K562 (cell line): Measurements from ENCODE around the gene SCN1B. TPM values are rescaled to one million over a fixed set of nuclear protein-coding genes. Genes with fewer than 3 reads are reported as not detected.

Source experiments
- ATAC-seq: fragments of 200-7000 bp; cut with Tn5 transposase; 3 replicates; pipeline ENCODE4 v1.9.1; 2020; ENCODE audit warnings: moderate library complexity
- BruUV-seq: library from RNA; stranded (reverse); fragments of 400-500 nt; replicated peaks from 2 replicates; lab custom pipeline; 2021; lab: Mats Ljungman, UMichigan
- CTCF ChIA-PET: fragments of 300-600 bp; formaldehyde crosslinking; extraction: SDS; loops from one replicate; lab custom pipeline; 2021; ENCODE audit warnings: low intra/inter-chr PET ratio; lab: Yijun Ruan, JAX
- POLR2A ChIA-PET: fragments of 300-600, 350-650 bp; sonication (Branson Sonifier 250); formaldehyde crosslinking; extraction: SDS; loops from one replicate; lab custom pipeline; 2021; ENCODE audit warnings: antibody characterized with exemption, inconsistent platforms; lab: Yijun Ruan, JAX
- DNase-seq, 4 experiments: peaks; one replicate each; pipeline versions ENCODE4 v3.0.0 to v3.0.0-alpha.2; 2011 to 2018; ENCODE audit warnings: low spot score in 3 of 4, mixed read lengths in 3 of 4; ENCODE audit errors: extremely low read depth in 1 of 4
- FAIRE-seq: peaks from 2 replicates; lab custom pipeline; 2011; peaks lifted over from hg19 to GRCh38; lab: Jason Lieb, UNC
- H2AFZ ChIP-seq: 2 replicates; pipeline ENCODE4 v1.6.0; 2011; ENCODE audit warnings: low read depth, low read length, control low read depth, inconsistent platforms
- H3K27ac ChIP-seq: fragments of 200-600 bp; 3 replicates; pipeline ENCODE4 v1.8.0; 2011; ENCODE audit warnings: low read depth, mild to moderate bottlenecking, control low read depth, inconsistent platforms, low read length, moderate library complexity, mixed read lengths; ENCODE audit errors: extremely low read depth
- H3K27me3 ChIP-seq, 2 experiments: fragments of 300-600 bp in 1 of 2; 2 replicates in 1 of 2; 3 replicates in 1 of 2; pipeline versions ENCODE4 v1.6.0 to v1.8.0; 2011; ENCODE audit warnings: inconsistent platforms in 2 of 2, low read length in 2 of 2, mild to moderate bottlenecking in 1 of 2, mixed read lengths in 1 of 2, moderate library complexity in 1 of 2; ENCODE audit not compliant: control insufficient read depth in 2 of 2, insufficient read depth in 2 of 2
- H3K36me3 ChIP-seq: fragments of 300-600 bp; 3 replicates; pipeline ENCODE4 v1.8.0; 2011; ENCODE audit warnings: mild to moderate bottlenecking, low read length, inconsistent platforms; ENCODE audit not compliant: control insufficient read depth, insufficient read depth
- H3K4me1 ChIP-seq, 2 experiments: fragments of 200-600 bp in 1 of 2; replicated peaks in 1 of 2; 2 replicates in 1 of 2; 3 replicates in 1 of 2; pipeline versions ENCODE4 v1.5.1 to v1.8.0; 2011; ENCODE audit warnings: inconsistent platforms in 2 of 2, low read length in 2 of 2, mild to moderate bottlenecking in 1 of 2, mixed read lengths in 1 of 2, moderate library complexity in 1 of 2; ENCODE audit not compliant: control insufficient read depth in 2 of 2, insufficient read depth in 2 of 2
- H3K4me2 ChIP-seq: 2 replicates; pipeline ENCODE4 v1.6.1; 2011; ENCODE audit warnings: low read length, control low read depth, inconsistent platforms, mixed read lengths; ENCODE audit not compliant: insufficient read depth
- H3K4me3 ChIP-seq: fragments of 200-600 bp; sonication (generic), shearing (Covaris generic); 2 replicates; pipeline ENCODE4 v1.5.1; 2016; ENCODE audit warnings: control low read depth, inconsistent platforms
- H3K79me2 ChIP-seq: fragments of 200-600 bp; 3 replicates; pipeline ENCODE4 v1.8.0; 2011; ENCODE audit warnings: low read length, inconsistent platforms; ENCODE audit not compliant: control insufficient read depth, insufficient read depth
- H3K9ac ChIP-seq, 2 experiments: 2 replicates each; pipeline versions ENCODE4 v1.6.0 to v1.6.1; 2011; ENCODE audit warnings: low read depth in 2 of 2, low read length in 2 of 2, control low read depth in 1 of 2, inconsistent platforms in 1 of 2, mild to moderate bottlenecking in 1 of 2, mixed read lengths in 1 of 2; ENCODE audit not compliant: insufficient read depth in 1 of 2
- H3K9me1 ChIP-seq: one replicate; pipeline ENCODE4 v1.6.0; 2011; ENCODE audit warnings: inconsistent platforms, mild to moderate bottlenecking, low read length, moderate library complexity; ENCODE audit not compliant: control insufficient read depth, insufficient read depth
- H3K9me3 ChIP-seq: replicated peaks from 2 replicates; pipeline ENCODE4 v1.5.1; 2011; ENCODE audit warnings: low read depth, low read length, inconsistent platforms; ENCODE audit not compliant: control insufficient read depth, insufficient read depth
- H4K20me1 ChIP-seq: replicated peaks from 2 replicates; pipeline ENCODE4 v1.6.1; 2011; ENCODE audit warnings: low read length, inconsistent platforms, mixed read lengths; ENCODE audit not compliant: control insufficient read depth, insufficient read depth
- CBFA2T2 ChIP-seq: fragments of 450-650 bp; conservative IDR thresholded peaks from 2 replicates; pipeline ENCODE4 v1.6.1; 2017; ENCODE audit warnings: mild to moderate bottlenecking
- ELK1 ChIP-seq: sonication (generic); formaldehyde crosslinking; IDR thresholded peaks from 2 replicates; pipeline ENCODE4 v1.8.1; 2022; ENCODE audit warnings: missing genetic modification reagents
- SAFB2 ChIP-seq: fragments of 200-400 bp; formaldehyde crosslinking; IDR thresholded peaks from 2 replicates; pipeline ENCODE4 v1.6.1; 2018; ENCODE audit warnings: borderline replicate concordance, low read length, low read depth, moderate library complexity; ENCODE audit not compliant: severe bottlenecking
- ZC3H11A ChIP-seq: IDR thresholded peaks from 2 replicates; pipeline ENCODE4 v1.6.1; 2012; ENCODE audit warnings: low read depth, low read length, improper control_type of control experiment
- ZNF121 ChIP-seq: sonication (generic); formaldehyde crosslinking; conservative IDR thresholded peaks from 2 replicates; pipeline ENCODE4 v1.8.0; 2022; ENCODE audit warnings: missing genetic modification reagents
- WGBS: fragments of 100-300 bp; shearing (Covaris generic); methylation state at CpG from one replicate; pipeline ENCODE4 v1.1.6; 2016; ENCODE audit warnings: low coverage, mixed read lengths; ENCODE audit not compliant: insufficient coverage; ENCODE audit errors: missing lambda C conversion rate; 5-methylcytosine and 5-hydroxymethylcytosine counted together
- in situ Hi-C: fragments of 300-500 bp; cut with MboI; formaldehyde crosslinking; loops from 4 replicates; pipeline ENCODE4 v1.15.0; 2018; ENCODE audit warnings: inconsistent platforms, mixed read lengths
- intact Hi-C: fragments of 100-400 bp; cut with micrococcal nuclease; formaldehyde crosslinking; loops from 2 replicates; pipeline ENCODE4 v1.14.2; 2022
- polyA plus RNA-seq, 8 experiments: library from polyadenylated mRNA; depleted of rRNA in 4 of 8; stranded (reverse) in 5 of 8; unstranded in 3 of 8; fragments of >200 nt; fragmentation: Nextera tagmentation in 2 of 8; fragmentation: Illumina TruSeq in 1 of 8; extraction: Ambion mirVana in 2 of 8; extraction: Trizol in 1 of 8; gene quantifications; 2 replicates each; pipeline versions ENCODE4 v1.2.1 to v1.2.3, GENCODE V29; 2011 to 2014; ENCODE audit warnings: inconsistent platforms in 1 of 8, missing spikeins in 1 of 8
- total RNA-seq, 7 experiments: library from RNA; depleted of rRNA in 6 of 7; stranded (reverse); fragments of >200 nt in 6 of 7; fragmentation: Illumina TruSeq in 2 of 7; extraction: Trizol in 2 of 7; gene quantifications; 2 replicates each; pipeline versions ENCODE4 v1.2.1 to v1.2.3, GENCODE V29; 2011 to 2021; ENCODE audit warnings: low replicate concordance in 1 of 7

The SCN1B gene
- total and polyA plus RNA-seq, 9 of the 15 experiments (the other 6 are each of a cell fraction or from before 2014, with no cell fraction given) = 0.03 to 2.5 (median 0.91) TPM

DNA sequence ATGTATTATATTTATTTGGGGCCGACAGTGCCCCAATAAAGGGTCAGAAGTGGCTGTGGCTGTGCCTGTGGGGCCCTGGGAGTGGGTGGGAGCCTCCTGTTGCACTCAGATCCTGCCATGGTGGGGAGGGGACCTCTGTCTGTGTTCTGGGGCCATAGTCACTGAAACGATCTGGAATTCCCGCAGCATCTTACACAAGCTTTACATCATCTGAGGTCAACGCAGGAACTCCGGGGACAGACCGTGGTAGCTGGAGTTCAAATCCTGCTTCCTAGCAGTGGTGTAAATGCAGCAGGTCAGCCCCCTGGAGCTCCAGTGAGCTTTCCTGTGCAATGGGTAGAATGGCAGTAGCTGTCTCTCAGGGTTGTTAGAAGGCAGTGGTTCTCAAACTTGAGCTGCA lies 3.9 kb upstream of the SCN1B start:
- Histone ChIP-seq H3K4me1 (peaks cover 0 to 19% of the 10 kb centered on the region in 2 experiments; a peak in 4 of 5 replicates), H3K9me3 (no peaks in the 10 kb centered on the region), H4K20me1 (0 out of 2 replicates have a peak, but pooled peaks cover 3% of the 10 kb centered on the region), H3K9me1 (no peaks in the 10 kb centered on the region), H3K79me2 (no peaks in the 10 kb centered on the region), H3K27ac (no peak overlapping the region), H2AFZ (no peak overlapping the region), H3K4me2 (no peak overlapping the region), H3K9ac (no peak overlapping the region), H3K27me3 (0 out of 5 replicates have a peak, but pooled peaks cover 0 to under 1% of the 10 kb centered on the region in 2 experiments), H3K4me3 (no peak overlapping the region), H3K36me3 (peaks cover 64% of the 10 kb centered on the region)
- ChIA-PET CTCF (no interaction called here), POLR2A (interaction anchor here (0.6 to 3.3 kb wide), 5 partner anchors 11 to 127 kb away, joined by 3 to 18 read pairs (median 4); no protein-coding TSS in a partner anchor)
- TF ChIP-seq SAFB2 = no peak
- FAIRE-seq = no peak
- ATAC-seq = no peak
- no TSS peak for BruUV-seq
- in situ Hi-C loops (no loop called here), intact Hi-C loops (no loop called here)
- no peak for DNase-seq
- WGBS = 83% methylated on average over 6 of the region's 6 CpGs

GRCh38 chr19:35027009-35027408 lies 3.3 kb upstream of the SCN1B start:
- DNase-seq = no peak
- H3K9me1 ChIP-seq = no peaks in the 10 kb centered on the region
- 88% methylated on average over 8 of the region's 8 CpGs for WGBS
- ChIA-PET CTCF (no interaction called here), POLR2A (interaction anchor here (0.6 to 3.3 kb wide), 5 partner anchors 11 to 21 kb away, joined by 3 to 18 read pairs (median 4); no protein-coding TSS in a partner anchor)
- no peak overlapping the region for H3K4me3 ChIP-seq
- no TSS peak for BruUV-seq
- no peaks in the 10 kb centered on the region for H3K79me2 ChIP-seq
- no peak overlapping the region for H3K4me2 ChIP-seq
- peaks cover 0 to 19% of the 10 kb centered on the region in 2 experiments; a peak in 4 of 5 replicates for H3K4me1 ChIP-seq
- 0 out of 5 replicates have a peak, but pooled peaks cover 0 to 2% of the 10 kb centered on the region in 2 experiments for H3K27me3 ChIP-seq
- H3K36me3 ChIP-seq = peaks cover 58% of the 10 kb centered on the region
- no peak for FAIRE-seq
- no peak for ATAC-seq
- H3K9ac ChIP-seq = no peak overlapping the region
- no peak overlapping the region for H3K27ac ChIP-seq
- TF ChIP-seq ELK1 (no peak), ZNF121 (CRISPR knock-in tag) (peak; percentile 82), CBFA2T2 (no peak), ZC3H11A (no peak)
- in situ Hi-C loops (no loop called here), intact Hi-C loops (no loop called here)
- H3K9me3 ChIP-seq = no peaks in the 10 kb centered on the region
- no peak overlapping the region for H2AFZ ChIP-seq
- 0 out of 2 replicates have a peak, but pooled peaks cover 3% of the 10 kb centered on the region for H4K20me1 ChIP-seq
